ENCODE data around the gene CD7. TPM values are rescaled to one million over a fixed set of nuclear protein-coding genes. Genes with fewer than 3 reads are reported as not detected.

CD7 gene
- total and polyA plus RNA-seq, 3 experiments from 2014 or later: 186 to 193 (median 190) TPM

- no peaks in the 10 kb centered on the region for H3K27me3 ChIP-seq (ENCODE audit: insufficient read depth, low read length, poor library complexity, severe bottlenecking)
- Mint-ChIP-seq H3K36me3 (peaks cover 0 to 9% (median 0%) of the 10 kb centered on the region in 3 donors), H3K27ac (peak overlapping the region; percentile 97 to 100 (median 100)), H3K27me3 (peaks cover 0 to 9% of the 10 kb centered on the region in 2 donors), H3K4me3 (peak overlapping the region in 4 of 7 donors; percentile 44 to 66 (median 54)), H3K4me1 (peaks cover 64 to 89% (median 80%) of the 10 kb centered on the region in 3 donors), H3K9me3 (no peaks in the 10 kb centered on the region)
- H3K36me3 ChIP-seq (ENCODE audit: insufficient read depth, low read length): no peaks in the 10 kb centered on the region
- no peaks in the 10 kb centered on the region for H3K9me3 ChIP-seq (ENCODE audit: low read length)
- peak in 1 of 5 donors; percentile 64 for DNase-seq
- peaks cover 76% of the 10 kb centered on the region for H3K4me1 ChIP-seq (ENCODE audit: insufficient read depth, low read length)
- ChIA-PET CTCF (interaction anchor here (1.0 to 9.3 kb wide), 8 partner anchors 15 to 98 kb away, joined by 3 to 127 read pairs (median 8); partner anchors contain the start of gene CD7), POLR2A (interaction anchor here (0.7 to 5.4 kb wide), 3 partner anchors 17 to 26 kb away, joined by 3 to 37 read pairs (median 7); partner anchors contain the start of genes CD7 and CSNK1D)
- H3K27ac ChIP-seq (ENCODE audit: low read depth, low read length): peak overlapping the region; percentile 95
- no peak overlapping the region for H3K4me3 ChIP-seq (ENCODE audit: low read length)
Observed at GRCh38 chr17:82299452-82299851, 18.0 kb downstream of the CD7 start.

- Mint-ChIP-seq H3K4me1 (peaks cover 67 to 93% (median 85%) of the 10 kb centered on the region in 3 donors), H3K27ac (peak overlapping the region; percentile 100), H3K9me3 (no peaks in the 10 kb centered on the region), H3K27me3 (peaks cover 0 to 9% of the 10 kb centered on the region in 2 donors), H3K4me3 (peak overlapping the region; percentile 91 to 98 (median 96)), H3K36me3 (peaks cover 0 to 9% (median 0%) of the 10 kb centered on the region in 3 donors)
- peaks cover 70% of the 10 kb centered on the region for H3K4me1 ChIP-seq (ENCODE audit: insufficient read depth, low read length)
- H3K9me3 ChIP-seq (ENCODE audit: low read length): no peaks in the 10 kb centered on the region
- DNase-seq: peak in 1 of 5 donors; percentile 59
- H3K27me3 ChIP-seq (ENCODE audit: insufficient read depth, low read length, poor library complexity, severe bottlenecking): no peaks in the 10 kb centered on the region
- ChIA-PET POLR2A (interaction anchor here (1.0 to 5.4 kb wide), 6 partner anchors 15 to 98 kb away, joined by 4 to 37 read pairs (median 6); partner anchors contain the start of genes CD7, CSNK1D and SLC16A3), CTCF (interaction anchor here (0.9 to 9.3 kb wide), 15 partner anchors 11 to 268 kb away, joined by 3 to 127 read pairs (median 4); partner anchors contain the start of genes CD7 and CSNK1D)
- peak overlapping the region; percentile 95 for H3K27ac ChIP-seq (ENCODE audit: low read depth, low read length)
- no peaks in the 10 kb centered on the region for H3K36me3 ChIP-seq (ENCODE audit: insufficient read depth, low read length)
- H3K4me3 ChIP-seq (ENCODE audit: low read length): peak overlapping the region; percentile 79
Observed at GRCh38 chr17:82298538-82299421, 18.6 kb downstream of the CD7 start.

- H3K36me3 ChIP-seq (ENCODE audit: insufficient read depth, low read length): no peaks in the 10 kb centered on the region
- Mint-ChIP-seq H3K27ac (peak overlapping the region; percentile 100), H3K36me3 (peaks cover 0 to 9% (median 0%) of the 10 kb centered on the region in 3 donors), H3K9me3 (no peaks in the 10 kb centered on the region), H3K27me3 (peaks cover 0 to 9% of the 10 kb centered on the region in 2 donors), H3K4me3 (peak overlapping the region; percentile 91 to 98 (median 96)), H3K4me1 (peaks cover 60 to 88% (median 79%) of the 10 kb centered on the region in 3 donors)
- peak; percentile 86 to 98 (median 97) for DNase-seq
- H3K4me1 ChIP-seq (ENCODE audit: insufficient read depth, low read length): peaks cover 66% of the 10 kb centered on the region
- H3K4me3 ChIP-seq (ENCODE audit: low read length): peak overlapping the region; percentile 79
- H3K9me3 ChIP-seq (ENCODE audit: low read length): no peaks in the 10 kb centered on the region
- ChIA-PET CTCF (interaction anchor here (0.9 to 9.3 kb wide), 16 partner anchors 11 to 267 kb away, joined by 3 to 127 read pairs (median 4); partner anchors contain the start of genes CD7 and CSNK1D), POLR2A (interaction anchor here (1.0 to 5.4 kb wide), 9 partner anchors 16 to 97 kb away, joined by 4 to 37 read pairs (median 5); partner anchors contain the start of genes CD7, CSNK1D and SLC16A3)
- H3K27ac ChIP-seq (ENCODE audit: low read depth, low read length): peak overlapping the region; percentile 95
- H3K27me3 ChIP-seq (ENCODE audit: insufficient read depth, low read length, poor library complexity, severe bottlenecking): no peaks in the 10 kb centered on the region
Observed at GRCh38 chr17:82297714-82298537, 19.5 kb downstream of the CD7 start.

GRCh38 chr17:82297280-82297713 is 20.1 kb downstream of the CD7 start:
- no peaks in the 10 kb centered on the region for H3K27me3 ChIP-seq (ENCODE audit: insufficient read depth, low read length, poor library complexity, severe bottlenecking)
- Mint-ChIP-seq H3K9me3 (no peaks in the 10 kb centered on the region), H3K36me3 (peaks cover 0 to 12% (median 0%) of the 10 kb centered on the region in 3 donors), H3K4me1 (peaks cover 60 to 86% (median 75%) of the 10 kb centered on the region in 3 donors), H3K4me3 (peak overlapping the region; percentile 91 to 98 (median 96)), H3K27ac (peak overlapping the region; percentile 100), H3K27me3 (peaks cover 0 to 9% of the 10 kb centered on the region in 2 donors)
- H3K9me3 ChIP-seq (ENCODE audit: low read length): no peaks in the 10 kb centered on the region
- H3K4me1 ChIP-seq (ENCODE audit: insufficient read depth, low read length): peaks cover 59% of the 10 kb centered on the region
- no peaks in the 10 kb centered on the region for H3K36me3 ChIP-seq (ENCODE audit: insufficient read depth, low read length)
- peak overlapping the region; percentile 79 for H3K4me3 ChIP-seq (ENCODE audit: low read length)
- POLR2A ChIA-PET: interaction anchor here (0.7 to 5.4 kb wide), 8 partner anchors 19 to 96 kb away, joined by 3 to 37 read pairs (median 4); partner anchors contain the start of genes CD7 and SLC16A3
- DNase-seq: peak; percentile 71 to 91 (median 86)
- peak overlapping the region; percentile 95 for H3K27ac ChIP-seq (ENCODE audit: low read depth, low read length)
- CTCF ChIA-PET: interaction anchor here (0.9 to 9.3 kb wide), 10 partner anchors 17 to 267 kb away, joined by 3 to 127 read pairs (median 5); partner anchors contain the start of genes CD7 and CSNK1D

GRCh38 chr17:82296511-82297279 is 20.7 kb downstream of the CD7 start:
- H3K27me3 Mint-ChIP-seq: peaks cover 0 to 9% of the 10 kb centered on the region in 2 donors
- no peaks in the 10 kb centered on the region for H3K27me3 ChIP-seq (ENCODE audit: insufficient read depth, low read length, poor library complexity, severe bottlenecking)
- peak overlapping the region; percentile 100 for H3K27ac Mint-ChIP-seq
- H3K9me3 ChIP-seq (ENCODE audit: low read length): no peaks in the 10 kb centered on the region
- H3K9me3 Mint-ChIP-seq: no peaks in the 10 kb centered on the region
- H3K4me1 Mint-ChIP-seq: peaks cover 55 to 84% (median 70%) of the 10 kb centered on the region in 3 donors
- H3K4me3 ChIP-seq (ENCODE audit: low read length): peak overlapping the region; percentile 79
- peak overlapping the region; percentile 91 to 98 (median 96) for H3K4me3 Mint-ChIP-seq
- H3K4me1 ChIP-seq (ENCODE audit: insufficient read depth, low read length): peaks cover 59% of the 10 kb centered on the region
- CTCF ChIA-PET: interaction anchor here (1.3 to 9.3 kb wide), 7 partner anchors 18 to 266 kb away, joined by 3 to 127 read pairs (median 8); partner anchors contain the start of genes CD7 and SECTM1
- peaks cover 0 to 12% (median 0%) of the 10 kb centered on the region in 3 donors for H3K36me3 Mint-ChIP-seq
- no peak for DNase-seq
- peak overlapping the region; percentile 95 for H3K27ac ChIP-seq (ENCODE audit: low read depth, low read length)
- H3K36me3 ChIP-seq (ENCODE audit: insufficient read depth, low read length): no peaks in the 10 kb centered on the region
- POLR2A ChIA-PET: interaction anchor here (0.7 to 5.4 kb wide), 5 partner anchors 20 to 91 kb away, joined by 3 to 37 read pairs (median 4); partner anchors contain the start of gene CD7

- H3K27me3 Mint-ChIP-seq: peaks cover 0 to 9% of the 10 kb centered on the region in 2 donors
- peak overlapping the region in 4 of 7 donors; percentile 2 to 77 (median 42) for H3K4me3 Mint-ChIP-seq
- POLR2A ChIA-PET: interaction anchor here (0.7 to 2.2 kb wide), 2 partner anchors 90 to 152 kb away, joined by 3 to 6 read pairs; no protein-coding TSS in a partner anchor
- Histone ChIP-seq H3K9me3 (ENCODE audit: low read length) (no peaks in the 10 kb centered on the region), H3K4me3 (ENCODE audit: low read length) (no peak overlapping the region), H3K27me3 (ENCODE audit: insufficient read depth, low read length, poor library complexity, severe bottlenecking) (no peaks in the 10 kb centered on the region), H3K4me1 (ENCODE audit: insufficient read depth, low read length) (peaks cover 50% of the 10 kb centered on the region), H3K36me3 (ENCODE audit: insufficient read depth, low read length) (no peaks in the 10 kb centered on the region), H3K27ac (ENCODE audit: low read depth, low read length) (peak overlapping the region; percentile 49)
- CTCF ChIA-PET: interaction anchor here (1.3 to 9.3 kb wide), 2 partner anchors 38 to 59 kb away, joined by 3 to 71 read pairs; partner anchors contain the start of gene SECTM1
- peaks cover 0 to 12% (median 0%) of the 10 kb centered on the region in 3 donors for H3K36me3 Mint-ChIP-seq
- H3K9me3 Mint-ChIP-seq: no peaks in the 10 kb centered on the region
- H3K4me1 Mint-ChIP-seq: peaks cover 49 to 77% (median 59%) of the 10 kb centered on the region in 3 donors
- no peak for DNase-seq
- H3K27ac Mint-ChIP-seq: peak overlapping the region in 6 of 8 donors; percentile 12 to 100 (median 79)
Observed at GRCh38 chr17:82295472-82295814, 22.0 kb downstream of the CD7 start.
